OCI-LY7 (cell line): ENCODE measurements around the gene FRAS1. TPM values are rescaled to one million over a fixed set of nuclear protein-coding genes. Genes with fewer than 3 reads are reported as not detected.

Source experiments
- BruUV-seq: library from RNA; stranded (reverse); fragments of 400-500 nt; replicated peaks from 2 replicates; lab custom pipeline; 2021; lab: Mats Ljungman, UMichigan
- CTCF ChIA-PET: fragments of 300-600 bp; sonication (Branson Sonifier 250); formaldehyde crosslinking; loops from one replicate; lab custom pipeline; 2022; ENCODE audit warnings: antibody characterized with exemption; ENCODE audit not compliant: unreplicated experiment; lab: Charles Lee
- POLR2A ChIA-PET: fragments of 300-600 bp; sonication (Branson Sonifier 250); formaldehyde crosslinking; loops from one replicate; lab custom pipeline; 2022; ENCODE audit warnings: antibody characterized with exemption; lab: Charles Lee
- DNase-seq: peaks from one replicate; pipeline ENCODE4 v3.0.0-alpha.2; 2015; ENCODE audit warnings: low spot score
- H2AFZ ChIP-seq: fragments of 200-600 bp; sonication (generic), shearing (Covaris generic); 2 replicates; pipeline ENCODE4 v1.6.1; 2014; ENCODE audit warnings: mild to moderate bottlenecking, antibody characterized with exemption, low read length, moderate library complexity
- H3K27ac ChIP-seq: fragments of 200-600 bp; sonication (generic); 2 replicates; pipeline ENCODE4 v1.5.1; 2014; ENCODE audit warnings: mixed run types, low read depth, mild to moderate bottlenecking, moderate library complexity, low read length, inconsistent platforms; ENCODE audit not compliant: poor library complexity, severe bottlenecking
- H3K36me3 ChIP-seq: fragments of 200-600 bp; sonication (generic); 2 replicates; pipeline ENCODE4 v1.6.1; 2014; ENCODE audit warnings: mild to moderate bottlenecking, antibody characterized with exemption, low read length, moderate library complexity, mixed read lengths; ENCODE audit not compliant: insufficient read depth
- H3K4me1 ChIP-seq: fragments of 200-600 bp; sonication (generic); 2 replicates; pipeline ENCODE4 v1.5.1; 2014; ENCODE audit warnings: mild to moderate bottlenecking, low read length; ENCODE audit not compliant: insufficient read depth, poor library complexity, severe bottlenecking
- H3K4me2 ChIP-seq: fragments of 200-600 bp; sonication (generic); 2 replicates; pipeline ENCODE4 v1.6.1; 2014; ENCODE audit warnings: mild to moderate bottlenecking, low read length
- H3K4me3 ChIP-seq: fragments of 200-600 bp; sonication (generic); 2 replicates; pipeline ENCODE4 v1.5.1; 2014; ENCODE audit warnings: mild to moderate bottlenecking, low read depth, low read length; ENCODE audit not compliant: poor library complexity, severe bottlenecking
- H3K79me2 ChIP-seq: fragments of 200-600 bp; sonication (generic); 2 replicates; pipeline ENCODE4 v1.6.1; 2016; ENCODE audit warnings: low read depth, mild to moderate bottlenecking, low read length, moderate library complexity, mixed read lengths; ENCODE audit not compliant: insufficient read depth
- H3K9me2 ChIP-seq: fragments of 200-600 bp; sonication (generic); 2 replicates; pipeline ENCODE4 v1.6.1; 2016; ENCODE audit warnings: mild to moderate bottlenecking, low read length, mixed read lengths; ENCODE audit not compliant: insufficient read depth
- H3K9me3 ChIP-seq: fragments of 200-600 bp; sonication (generic); 2 replicates; pipeline ENCODE4 v1.6.1; 2014; ENCODE audit warnings: mild to moderate bottlenecking, mixed run types, low read length, mixed read lengths
- H4K20me1 ChIP-seq: fragments of 200-600 bp; sonication (generic); 2 replicates; pipeline ENCODE4 v1.6.1; 2014; ENCODE audit warnings: mild to moderate bottlenecking, antibody characterized with exemption, low read length, moderate library complexity, mixed read lengths; ENCODE audit not compliant: insufficient read depth
- CTCF ChIP-seq: fragments of 200-600 bp; sonication (generic); conservative IDR thresholded peaks from 2 replicates; pipeline ENCODE4 v1.5.1; 2014; ENCODE audit warnings: mild to moderate bottlenecking, antibody characterized with exemption, low read length, moderate library complexity, mixed read lengths
- EZH2phosphoT487 ChIP-seq: fragments of 200-600 bp; sonication (generic); IDR thresholded peaks from 2 replicates; pipeline ENCODE4 v1.6.1; 2018; ENCODE audit warnings: low read depth, borderline replicate concordance, mild to moderate bottlenecking, mixed run types, antibody characterized with exemption, low read length, moderate library complexity, mixed read lengths
- intact Hi-C: fragments of 100-400 bp; cut with micrococcal nuclease; formaldehyde crosslinking; loops from one replicate; pipeline ENCODE4 v1.10.0; 2022; ENCODE audit not compliant: unreplicated experiment
- total RNA-seq, 2 experiments: library from RNA; depleted of rRNA in 1 of 2; stranded (reverse); fragments of >200 nt in 1 of 2; shearing (Covaris generic) in 1 of 2; gene quantifications; 2 replicates each; pipeline ENCODE4 v1.2.3, GENCODE V29; 2014 to 2022

Gene FRAS1
- total RNA-seq, 2 experiments from 2014 or later: 0.19 to 0.30 TPM

- H2AFZ ChIP-seq: no peak overlapping the region
- no peaks in the 10 kb centered on the region for H3K9me3 ChIP-seq
- no peaks in the 10 kb centered on the region for H4K20me1 ChIP-seq
- no peak for TF ChIP-seq CTCF
- no peak for TF ChIP-seq EZH2phosphoT487
- POLR2A ChIA-PET: no interaction called here
- no peak overlapping the region for H3K27ac ChIP-seq
- DNase-seq: no peak
- CTCF ChIA-PET: no interaction called here
- H3K79me2 ChIP-seq: no peaks in the 10 kb centered on the region
- H3K36me3 ChIP-seq: no peaks in the 10 kb centered on the region
- no peaks in the 10 kb centered on the region for H3K4me1 ChIP-seq
- intact Hi-C loops: no loop called here
- no peak overlapping the region for H3K4me2 ChIP-seq
- no peak overlapping the region for H3K4me3 ChIP-seq
- BruUV-seq: no TSS peak
- H3K9me2 ChIP-seq: no peaks in the 10 kb centered on the region
Observed at GRCh38 chr4:78532046-78532445, 474.9 kb downstream of the FRAS1 start.

DNA sequence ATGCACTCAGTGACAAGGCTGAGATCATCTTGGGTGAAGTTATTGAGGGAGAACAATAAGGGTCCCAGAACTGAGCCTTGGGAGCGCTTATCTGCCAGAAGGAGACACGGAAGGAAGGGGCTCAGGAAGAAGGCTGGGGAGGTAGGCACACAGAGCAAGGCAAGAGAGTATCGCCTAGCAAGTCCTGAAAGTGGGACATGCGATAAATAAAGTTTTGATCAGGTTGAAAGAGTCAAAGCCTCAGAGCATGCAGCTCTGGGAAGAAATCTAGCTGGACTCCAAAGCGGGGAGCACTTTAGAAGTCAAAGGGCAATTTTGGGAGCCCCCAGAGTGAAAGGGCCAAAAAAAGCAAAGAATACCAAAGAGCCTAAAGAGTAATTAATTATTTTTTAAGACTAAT, 476.7 kb downstream of the FRAS1 start:
- H3K36me3 ChIP-seq: no peaks in the 10 kb centered on the region
- no peak overlapping the region for H3K27ac ChIP-seq
- H3K4me2 ChIP-seq: no peak overlapping the region
- H3K9me3 ChIP-seq: no peaks in the 10 kb centered on the region
- DNase-seq: no peak
- ChIA-PET POLR2A (no interaction called here), CTCF (no interaction called here)
- TF ChIP-seq CTCF: no peak
- TF ChIP-seq EZH2phosphoT487: no peak
- no peak overlapping the region for H3K4me3 ChIP-seq
- no peaks in the 10 kb centered on the region for H3K9me2 ChIP-seq
- H3K79me2 ChIP-seq: no peaks in the 10 kb centered on the region
- H3K4me1 ChIP-seq: no peaks in the 10 kb centered on the region
- H4K20me1 ChIP-seq: no peaks in the 10 kb centered on the region
- BruUV-seq: no TSS peak
- no peak overlapping the region for H2AFZ ChIP-seq
- intact Hi-C loops: no loop called here

DNA sequence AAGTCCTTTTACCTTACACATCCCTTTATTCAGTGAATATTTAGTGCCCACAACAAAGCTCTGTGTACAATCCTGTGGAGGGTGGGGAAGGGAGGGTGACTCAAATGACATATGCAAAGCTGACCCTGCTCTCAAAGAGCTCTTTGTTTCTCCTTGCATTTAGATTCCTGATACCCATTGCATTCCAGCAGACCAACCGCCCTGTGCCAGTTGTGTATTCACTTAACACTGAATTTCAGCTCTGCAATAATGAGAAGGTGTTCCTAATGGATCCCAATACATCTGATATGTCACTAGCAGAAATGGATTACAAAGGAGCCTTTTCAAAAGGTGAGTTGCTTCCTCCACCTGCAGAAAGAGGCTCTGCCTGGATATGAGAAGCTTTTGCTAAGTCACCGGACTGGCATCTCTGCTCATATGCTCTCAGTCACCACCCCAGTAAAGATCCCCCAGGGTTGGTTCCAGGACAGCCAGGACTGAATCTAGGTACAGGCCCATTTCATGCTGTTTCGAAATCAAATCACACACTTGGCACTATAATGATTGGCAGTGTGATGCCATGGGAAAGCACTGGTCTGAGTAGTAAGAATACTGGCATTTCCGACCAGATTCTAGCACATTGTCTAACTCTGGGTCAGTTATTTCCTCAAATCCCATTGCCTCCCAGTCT, 477.3 kb downstream of the FRAS1 start:
- ChIA-PET CTCF (no interaction called here), POLR2A (interaction anchor here (1.0 kb wide), 1 partner anchor 369 kb away, joined by 3 read pairs; no protein-coding TSS in a partner anchor)
- no peaks in the 10 kb centered on the region for H3K79me2 ChIP-seq
- no peaks in the 10 kb centered on the region for H3K9me3 ChIP-seq
- no peak overlapping the region for H3K4me2 ChIP-seq
- H3K4me3 ChIP-seq: no peak overlapping the region
- BruUV-seq: no TSS peak
- H3K9me2 ChIP-seq: no peaks in the 10 kb centered on the region
- no peaks in the 10 kb centered on the region for H3K4me1 ChIP-seq
- H2AFZ ChIP-seq: no peak overlapping the region
- intact Hi-C loops: no loop called here
- no peak for DNase-seq
- no peak for TF ChIP-seq CTCF
- no peak for TF ChIP-seq EZH2phosphoT487
- no peak overlapping the region for H3K27ac ChIP-seq
- H4K20me1 ChIP-seq: no peaks in the 10 kb centered on the region
- H3K36me3 ChIP-seq: no peaks in the 10 kb centered on the region
